Mesenchymal stem cell (in vitro differentiated cells and primary cell): ENCODE measurements around the gene CCDC3.
"Not testable (repeated sequence)": the region's sequence is repeated elsewhere in the genome, so short reads cannot be mapped to it uniquely, and the experiment has no call there.

Source experiments
- DNase-seq: peaks from one replicate; pipeline ENCODE4 v3.0.0-alpha.2; 2013
- H2AFZ ChIP-seq: one replicate; pipeline ENCODE4 v1.6.1; 2013; ENCODE audit warnings: low read depth, mild to moderate bottlenecking, control low read depth, inconsistent platforms, low read length, moderate library complexity
- H2AK5ac ChIP-seq: 2 replicates; pipeline ENCODE4 v1.6.1; 2013; ENCODE audit warnings: low read length, moderate library complexity, mild to moderate bottlenecking, inconsistent platforms; ENCODE audit not compliant: severe bottlenecking
- H2BK120ac ChIP-seq: one replicate; pipeline ENCODE4 v1.6.1; 2013; ENCODE audit warnings: low read depth, mild to moderate bottlenecking, inconsistent platforms, low read length, moderate library complexity
- H2BK12ac ChIP-seq, 2 experiments: one replicate each; pipeline ENCODE4 v1.6.1; 2013; ENCODE audit warnings: inconsistent platforms in 2 of 2, low read length in 2 of 2, mild to moderate bottlenecking in 2 of 2, moderate library complexity in 2 of 2, control low read depth in 1 of 2
- H2BK15ac ChIP-seq: one replicate; pipeline ENCODE4 v1.6.1; 2013; ENCODE audit warnings: mild to moderate bottlenecking, low read depth, inconsistent platforms; ENCODE audit not compliant: poor library complexity, severe bottlenecking
- H2BK5ac ChIP-seq: 2 replicates; pipeline ENCODE4 v1.6.1; 2013; ENCODE audit warnings: low read depth, mild to moderate bottlenecking, low read length, control low read depth, inconsistent platforms; ENCODE audit not compliant: poor library complexity, severe bottlenecking
- H3K14ac ChIP-seq, 2 experiments: one replicate each; pipeline ENCODE4 v1.6.1; 2013; ENCODE audit warnings: inconsistent platforms in 2 of 2, low read length in 2 of 2, control low read depth in 1 of 2, mild to moderate bottlenecking in 1 of 2, moderate library complexity in 1 of 2
- H3K18ac ChIP-seq, 2 experiments: one replicate each; pipeline ENCODE4 v1.6.1; 2013; ENCODE audit warnings: inconsistent platforms in 2 of 2, low read length in 2 of 2, control low read depth in 1 of 2, low read depth in 1 of 2, mild to moderate bottlenecking in 1 of 2
- H3K23ac ChIP-seq, 2 experiments: one replicate each; pipeline ENCODE4 v1.6.1; 2013; ENCODE audit warnings: inconsistent platforms in 2 of 2, low read length in 2 of 2, mild to moderate bottlenecking in 2 of 2, moderate library complexity in 2 of 2, control low read depth in 1 of 2
- H3K27ac ChIP-seq: 2 replicates; pipeline ENCODE4 v1.5.1; 2013; ENCODE audit warnings: mild to moderate bottlenecking, moderate library complexity, low read length, control low read depth, inconsistent platforms; ENCODE audit not compliant: poor library complexity, severe bottlenecking
- H3K27me3 ChIP-seq, 2 experiments: 2 replicates each; pipeline versions ENCODE4 v1.6.1 to v1.7.0; 2013; ENCODE audit warnings: low read length in 2 of 2, mild to moderate bottlenecking in 2 of 2, moderate library complexity in 2 of 2, control low read depth in 1 of 2, inconsistent platforms in 1 of 2; ENCODE audit not compliant: control insufficient read depth in 1 of 2, insufficient read depth in 1 of 2
- H3K36me3 ChIP-seq, 2 experiments: 2 replicates each; pipeline versions ENCODE4 v1.6.1 to v1.7.0; 2013; ENCODE audit warnings: low read length in 2 of 2, control low read depth in 1 of 2, inconsistent platforms in 1 of 2, low read depth in 1 of 2, mild to moderate bottlenecking in 1 of 2; ENCODE audit not compliant: insufficient read depth in 2 of 2, control insufficient read depth in 1 of 2
- H3K4ac ChIP-seq, 2 experiments: one replicate each; pipeline ENCODE4 v1.6.1; 2013; ENCODE audit warnings: inconsistent platforms in 2 of 2, low read length in 2 of 2, mild to moderate bottlenecking in 2 of 2, moderate library complexity in 2 of 2, control low read depth in 1 of 2, low read depth in 1 of 2
- H3K4me1 ChIP-seq: 2 replicates; pipeline ENCODE4 v1.6.1; 2013; ENCODE audit warnings: low read depth, low read length, control low read depth; ENCODE audit not compliant: control insufficient read depth, insufficient read depth
- H3K4me2 ChIP-seq: 2 replicates; pipeline ENCODE4 v1.6.1; 2013; ENCODE audit warnings: low read length, mild to moderate bottlenecking, inconsistent platforms; ENCODE audit not compliant: poor library complexity, severe bottlenecking
- H3K4me3 ChIP-seq, 2 experiments: 2 replicates each; pipeline versions ENCODE4 v1.5.1 to v1.7.0; 2013; ENCODE audit warnings: low read length in 2 of 2, mild to moderate bottlenecking in 2 of 2, control low read depth in 1 of 2, low read depth in 1 of 2; ENCODE audit not compliant: insufficient read depth in 1 of 2
- H3K79me1 ChIP-seq: replicated peaks from 2 replicates; pipeline ENCODE4 v1.6.1; 2013; ENCODE audit warnings: mild to moderate bottlenecking, control low read depth, low read length, inconsistent platforms; ENCODE audit not compliant: poor library complexity, severe bottlenecking
- H3K9ac ChIP-seq: 2 replicates; pipeline ENCODE4 v1.7.0; 2013; ENCODE audit warnings: mild to moderate bottlenecking, low read length, moderate library complexity
- H3K9me3 ChIP-seq: 2 replicates; pipeline ENCODE4 v1.7.0; 2013; ENCODE audit warnings: mild to moderate bottlenecking, low read length; ENCODE audit not compliant: control insufficient read depth
- H4K8ac ChIP-seq: one replicate; pipeline ENCODE4 v1.6.1; 2013; ENCODE audit warnings: inconsistent platforms, mild to moderate bottlenecking, low read length, moderate library complexity
- H4K91ac ChIP-seq: one replicate; pipeline ENCODE4 v1.6.1; 2013; ENCODE audit warnings: mild to moderate bottlenecking, low read length, inconsistent platforms
- WGBS: methylation state at CpG from one replicate; pipeline ENCODE4 v1.1.7; 2013; ENCODE audit warnings: mixed read lengths; 5-methylcytosine and 5-hydroxymethylcytosine counted together

CCDC3 gene

GRCh38 chr10:13038391-13038790 lies 36.9 kb upstream of the CCDC3 start:
- Histone ChIP-seq H3K14ac (no peak overlapping the region), H3K36me3 (no peaks in the 10 kb centered on the region), H3K4me2 (no peak overlapping the region), H3K4me3 (no peak overlapping the region), H2BK12ac (no peak overlapping the region), H3K18ac (no peak overlapping the region), H3K23ac (no peak overlapping the region), H3K9me3 (no peaks in the 10 kb centered on the region), H4K8ac (no peak overlapping the region), H2BK120ac (no peak overlapping the region), H3K79me1 (no peaks in the 10 kb centered on the region), H3K27me3 (peaks cover 5 to 29% of the 10 kb centered on the region in 2 experiments), H2AK5ac (no peak overlapping the region), H3K9ac (no peak overlapping the region), H2AFZ (no peak overlapping the region), H4K91ac (no peak overlapping the region), H2BK5ac (no peak overlapping the region), H3K4ac (no peak overlapping the region), H3K4me1 (no peaks in the 10 kb centered on the region), H2BK15ac (no peak overlapping the region), H3K27ac (no peak overlapping the region)
- 100% methylated on average over 2 of the region's 2 CpGs for WGBS
- DNase-seq = no peak

- H3K4me3 ChIP-seq = no peak overlapping the region
- H2AFZ ChIP-seq = no peak overlapping the region
- H3K4me1 ChIP-seq = no peaks in the 10 kb centered on the region
- H3K14ac ChIP-seq = no peak overlapping the region
- no peaks in the 10 kb centered on the region for H3K36me3 ChIP-seq
- no peak for DNase-seq
- no peak overlapping the region for H2BK5ac ChIP-seq
- no peak overlapping the region for H2BK15ac ChIP-seq
- no peak overlapping the region for H3K23ac ChIP-seq
- no peak overlapping the region for H3K4ac ChIP-seq
- H3K27me3 ChIP-seq = peaks cover 5 to 29% of the 10 kb centered on the region in 2 experiments
- H4K91ac ChIP-seq = no peak overlapping the region
- no peaks in the 10 kb centered on the region for H3K79me1 ChIP-seq
- H4K8ac ChIP-seq = no peak overlapping the region
- H2AK5ac ChIP-seq = no peak overlapping the region
- no peak overlapping the region for H2BK12ac ChIP-seq
- no peaks in the 10 kb centered on the region for H3K9me3 ChIP-seq
- 100% methylated on average over 2 of the region's 2 CpGs for WGBS
- no peak overlapping the region for H3K18ac ChIP-seq
- H3K4me2 ChIP-seq = no peak overlapping the region
- H2BK120ac ChIP-seq = no peak overlapping the region
- no peak overlapping the region for H3K27ac ChIP-seq
- no peak overlapping the region for H3K9ac ChIP-seq
Measured at GRCh38 chr10:13037832-13038231, 36.3 kb upstream of the CCDC3 start.

GRCh38 chr10:13036841-13037240 lies 35.3 kb upstream of the CCDC3 start:
- no peak overlapping the region for H4K91ac ChIP-seq
- no peaks in the 10 kb centered on the region for H3K79me1 ChIP-seq
- no peak overlapping the region for H2BK12ac ChIP-seq
- no peak overlapping the region for H3K9ac ChIP-seq
- H3K4ac ChIP-seq = no peak overlapping the region
- no peak overlapping the region for H2BK15ac ChIP-seq
- H3K36me3 ChIP-seq = no peaks in the 10 kb centered on the region
- H3K14ac ChIP-seq = no peak overlapping the region
- no peak overlapping the region for H4K8ac ChIP-seq
- no peak overlapping the region for H3K23ac ChIP-seq
- H3K9me3 ChIP-seq = no peaks in the 10 kb centered on the region
- no peak overlapping the region for H3K4me2 ChIP-seq
- no peak overlapping the region for H2AK5ac ChIP-seq
- no peak overlapping the region for H2BK5ac ChIP-seq
- H3K4me1 ChIP-seq = no peaks in the 10 kb centered on the region
- H2AFZ ChIP-seq = no peak overlapping the region
- 94% methylated on average over 4 of the region's 4 CpGs for WGBS
- H3K4me3 ChIP-seq = no peak overlapping the region
- H2BK120ac ChIP-seq = no peak overlapping the region
- peaks cover 5 to 26% of the 10 kb centered on the region in 2 experiments for H3K27me3 ChIP-seq
- H3K18ac ChIP-seq = no peak overlapping the region
- no peak overlapping the region for H3K27ac ChIP-seq
- DNase-seq = no peak

- not testable (repeated sequence) for H4K8ac ChIP-seq, DNase-seq, H3K27ac ChIP-seq, H3K36me3 ChIP-seq, H2BK120ac ChIP-seq, H3K9ac ChIP-seq, H3K4me1 ChIP-seq, H2BK12ac ChIP-seq, H2AK5ac ChIP-seq, H3K14ac ChIP-seq, H3K4me3 ChIP-seq, H2AFZ ChIP-seq, H2BK15ac ChIP-seq, H4K91ac ChIP-seq, H3K18ac ChIP-seq, H3K4me2 ChIP-seq, H3K4ac ChIP-seq, H3K79me1 ChIP-seq, H2BK5ac ChIP-seq, H3K23ac ChIP-seq, H3K9me3 ChIP-seq
- 88% methylated on average over 9 of the region's 9 CpGs for WGBS
- peaks cover 5 to 25% of the 10 kb centered on the region in 2 experiments for H3K27me3 ChIP-seq
Measured at GRCh38 chr10:13035731-13036130, 34.2 kb upstream of the CCDC3 start.
